ENCODE results near the gene UCN2.

The UCN2 gene

GRCh38 chr3:48587686-48588085 is 24.1 kb upstream of the UCN2 start:
- H3K9me3 ChIP-seq: no peaks in the 10 kb centered on the region
- no peaks in the 10 kb centered on the region for H3K36me3 ChIP-seq
- H3K27ac ChIP-seq: no peak overlapping the region
- peaks cover 51% of the 10 kb centered on the region for H3K27me3 ChIP-seq
- H3K4me1 ChIP-seq (ENCODE audit: control insufficient read depth in 1 of 2, insufficient read depth in 1 of 2, low read depth in 1 of 2, low read length in 1 of 2): no peaks in the 10 kb centered on the region
- H3K4me3 ChIP-seq (ENCODE audit: low read depth in 1 of 2, low read length in 1 of 2): no peak overlapping the region
- TF ChIP-seq, protein P1, sequence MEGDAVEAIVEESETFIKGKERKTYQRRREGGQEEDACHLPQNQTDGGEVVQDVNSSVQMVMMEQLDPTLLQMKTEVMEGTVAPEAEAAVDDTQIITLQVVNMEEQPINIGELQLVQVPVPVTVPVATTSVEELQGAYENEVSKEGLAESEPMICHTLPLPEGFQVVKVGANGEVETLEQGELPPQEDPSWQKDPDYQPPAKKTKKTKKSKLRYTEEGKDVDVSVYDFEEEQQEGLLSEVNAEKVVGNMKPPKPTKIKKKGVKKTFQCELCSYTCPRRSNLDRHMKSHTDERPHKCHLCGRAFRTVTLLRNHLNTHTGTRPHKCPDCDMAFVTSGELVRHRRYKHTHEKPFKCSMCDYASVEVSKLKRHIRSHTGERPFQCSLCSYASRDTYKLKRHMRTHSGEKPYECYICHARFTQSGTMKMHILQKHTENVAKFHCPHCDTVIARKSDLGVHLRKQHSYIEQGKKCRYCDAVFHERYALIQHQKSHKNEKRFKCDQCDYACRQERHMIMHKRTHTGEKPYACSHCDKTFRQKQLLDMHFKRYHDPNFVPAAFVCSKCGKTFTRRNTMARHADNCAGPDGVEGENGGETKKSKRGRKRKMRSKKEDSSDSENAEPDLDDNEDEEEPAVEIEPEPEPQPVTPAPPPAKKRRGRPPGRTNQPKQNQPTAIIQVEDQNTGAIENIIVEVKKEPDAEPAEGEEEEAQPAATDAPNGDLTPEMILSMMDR (IDR thresholded peaks at IDR 0.05): no peak

DNA sequence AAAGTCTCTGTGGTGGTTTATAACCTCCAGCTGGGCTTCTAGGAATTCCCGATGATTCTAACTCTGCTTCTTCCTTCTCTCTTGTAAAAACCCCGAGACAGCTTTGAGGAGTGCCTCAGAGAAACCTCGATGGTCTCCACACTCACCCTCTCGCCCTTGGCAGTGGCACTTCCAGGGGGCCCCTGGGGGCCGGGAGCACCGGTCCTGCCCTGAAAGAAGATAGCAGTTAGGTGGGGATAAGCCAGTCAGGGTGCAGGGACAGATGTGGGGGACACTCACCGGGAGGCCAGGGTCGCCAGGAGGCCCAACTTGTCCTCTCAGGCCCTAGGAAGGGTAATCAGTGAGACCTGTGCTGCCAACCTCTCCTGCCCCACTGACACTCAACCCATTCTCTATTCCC is 21.8 kb upstream of the UCN2 start:
- Histone ChIP-seq H3K36me3 (no peaks in the 10 kb centered on the region), H3K4me1 (ENCODE audit: control insufficient read depth in 1 of 2, insufficient read depth in 1 of 2, low read depth in 1 of 2, low read length in 1 of 2) (no peaks in the 10 kb centered on the region), H3K9me3 (no peaks in the 10 kb centered on the region), H3K27me3 (peaks cover 28% of the 10 kb centered on the region), H3K27ac (no peak overlapping the region), H3K4me3 (ENCODE audit: low read depth in 1 of 2, low read length in 1 of 2) (no peak overlapping the region)
- TF ChIP-seq, protein P1 (IDR thresholded peaks at IDR 0.05): no peak

DNA sequence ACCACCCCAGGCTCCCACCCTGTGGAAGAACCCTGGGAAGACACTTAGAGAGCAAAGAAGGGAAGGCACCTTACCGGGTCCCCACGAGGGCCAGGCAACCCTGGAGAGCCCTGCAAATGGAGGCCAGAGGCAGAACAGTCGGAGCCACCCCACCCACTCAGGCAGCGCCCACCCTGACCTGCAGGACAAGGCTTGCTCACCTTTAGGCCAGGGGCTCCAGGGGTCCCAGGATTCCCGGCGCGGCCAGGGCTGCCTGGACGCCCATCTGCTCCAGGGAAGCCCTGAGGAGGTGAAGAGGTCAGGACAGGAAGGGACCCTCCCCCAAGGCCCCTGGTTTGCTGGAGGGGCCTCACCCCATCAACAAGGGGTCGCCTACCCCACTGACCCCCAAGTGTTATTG is 21.3 kb upstream of the UCN2 start:
- H3K36me3 ChIP-seq: no peaks in the 10 kb centered on the region
- TF ChIP-seq, protein P1 (IDR thresholded peaks at IDR 0.05): no peak
- H3K27me3 ChIP-seq: peaks cover 22% of the 10 kb centered on the region
- H3K4me1 ChIP-seq (ENCODE audit: control insufficient read depth in 1 of 2, insufficient read depth in 1 of 2, low read depth in 1 of 2, low read length in 1 of 2): no peaks in the 10 kb centered on the region
- H3K9me3 ChIP-seq: no peaks in the 10 kb centered on the region
- no peak overlapping the region for H3K27ac ChIP-seq
- H3K4me3 ChIP-seq (ENCODE audit: low read depth in 1 of 2, low read length in 1 of 2): no peak overlapping the region

DNA sequence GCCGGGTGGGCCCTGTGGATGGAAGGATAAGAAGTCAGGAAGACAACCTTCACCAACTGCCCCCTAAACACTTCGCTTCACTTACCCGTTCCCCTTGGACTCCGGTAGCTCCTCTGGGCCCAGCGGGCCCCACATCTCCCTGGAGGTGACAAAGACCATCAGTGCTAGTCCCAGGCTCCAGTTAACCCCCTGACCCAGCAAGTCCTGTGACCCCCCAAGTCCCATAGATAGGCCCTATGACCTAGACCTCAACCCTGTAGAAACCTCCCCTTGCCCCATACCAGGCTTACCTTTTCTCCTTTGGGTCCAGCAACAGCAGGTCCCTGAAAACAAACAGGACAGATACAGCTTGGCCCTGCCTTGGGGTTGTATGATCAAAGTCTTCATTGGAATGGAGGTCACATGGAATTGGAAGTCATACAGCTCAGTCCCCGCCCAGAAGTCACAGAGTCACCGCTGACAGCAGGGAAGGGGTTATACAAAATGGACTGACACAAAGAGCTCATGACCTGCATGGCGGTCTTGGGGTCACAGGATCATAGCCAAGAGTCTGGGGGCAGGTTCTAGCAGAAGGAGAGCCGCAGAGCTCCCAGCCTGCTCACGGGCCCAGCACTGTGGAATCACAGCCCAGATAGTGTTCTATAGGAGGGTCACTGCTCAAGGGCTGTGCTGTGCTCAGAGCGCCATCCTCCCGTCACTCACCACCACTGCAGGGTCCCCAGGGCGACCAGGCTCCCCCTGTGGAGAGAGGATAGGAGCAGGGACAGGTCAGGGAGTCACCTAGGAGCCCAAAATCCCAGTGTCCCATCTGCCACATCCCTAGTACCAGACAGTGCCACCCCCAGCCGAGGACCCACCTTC is 18.3 kb upstream of the UCN2 start:
- Histone ChIP-seq H3K4me3 (ENCODE audit: low read depth in 1 of 2, low read length in 1 of 2) (no peak overlapping the region), H3K27ac (no peak overlapping the region), H3K27me3 (no peaks in the 10 kb centered on the region), H3K4me1 (ENCODE audit: control insufficient read depth in 1 of 2, insufficient read depth in 1 of 2, low read depth in 1 of 2, low read length in 1 of 2) (no peaks in the 10 kb centered on the region), H3K9me3 (no peaks in the 10 kb centered on the region), H3K36me3 (no peaks in the 10 kb centered on the region)
- TF ChIP-seq, protein P1 (IDR thresholded peaks at IDR 0.05): no peak

- no peaks in the 10 kb centered on the region for H3K36me3 ChIP-seq
- H3K9me3 ChIP-seq: no peaks in the 10 kb centered on the region
- TF ChIP-seq, protein P1 (IDR thresholded peaks at IDR 0.05): no peak
- H3K4me1 ChIP-seq (ENCODE audit: control insufficient read depth in 1 of 2, insufficient read depth in 1 of 2, low read depth in 1 of 2, low read length in 1 of 2): no peaks in the 10 kb centered on the region
- no peak overlapping the region for H3K4me3 ChIP-seq (ENCODE audit: low read depth in 1 of 2, low read length in 1 of 2)
- no peaks in the 10 kb centered on the region for H3K27me3 ChIP-seq
- no peak overlapping the region for H3K27ac ChIP-seq
Measured at GRCh38 chr3:48576647-48577046, 13.1 kb upstream of the UCN2 start.

All from neutrophil (primary cell).